HG02610 (cell line): ENCODE data around the gene FBLIM1.

ENCODE experiments used
- ATAC-seq: cut with Tn5 transposase; IDR thresholded peaks from one replicate; pipeline ENCODE4 v1.9.1; 2021; ENCODE audit warnings: mild to moderate bottlenecking, moderate library complexity; ENCODE audit not compliant: unreplicated experiment

Gene FBLIM1

GRCh38 chr1:15730936-15731335 lies 27.7 kb upstream of the FBLIM1 start:
- ATAC-seq: no peak

GRCh38 chr1:15731735-15732685 lies 26.6 kb upstream of the FBLIM1 start:
- no peak for ATAC-seq

DNA sequence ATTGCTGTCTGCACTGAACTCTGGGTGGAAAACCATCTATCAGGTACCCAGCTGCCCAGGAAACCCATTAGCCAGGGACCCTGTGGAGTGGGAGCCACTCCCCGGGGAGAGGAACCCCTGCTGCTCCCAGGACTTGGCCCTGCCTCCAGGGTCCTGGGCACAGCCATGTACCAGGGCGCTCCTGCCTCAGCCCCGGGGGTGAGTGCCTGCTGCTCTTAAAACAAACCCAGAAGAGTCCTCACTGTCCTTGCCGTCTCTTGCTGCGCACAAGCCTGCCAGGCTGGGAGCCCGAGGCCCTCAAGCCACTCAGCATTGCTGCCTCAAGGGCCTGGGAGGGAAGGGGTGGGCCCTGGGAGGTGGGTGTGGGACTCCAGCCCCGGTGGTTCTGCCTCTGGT lies 25.9 kb upstream of the FBLIM1 start:
- no peak for ATAC-seq

- ATAC-seq: no peak
Observed at GRCh38 chr1:15733218-15733725, 25.3 kb upstream of the FBLIM1 start.

DNA sequence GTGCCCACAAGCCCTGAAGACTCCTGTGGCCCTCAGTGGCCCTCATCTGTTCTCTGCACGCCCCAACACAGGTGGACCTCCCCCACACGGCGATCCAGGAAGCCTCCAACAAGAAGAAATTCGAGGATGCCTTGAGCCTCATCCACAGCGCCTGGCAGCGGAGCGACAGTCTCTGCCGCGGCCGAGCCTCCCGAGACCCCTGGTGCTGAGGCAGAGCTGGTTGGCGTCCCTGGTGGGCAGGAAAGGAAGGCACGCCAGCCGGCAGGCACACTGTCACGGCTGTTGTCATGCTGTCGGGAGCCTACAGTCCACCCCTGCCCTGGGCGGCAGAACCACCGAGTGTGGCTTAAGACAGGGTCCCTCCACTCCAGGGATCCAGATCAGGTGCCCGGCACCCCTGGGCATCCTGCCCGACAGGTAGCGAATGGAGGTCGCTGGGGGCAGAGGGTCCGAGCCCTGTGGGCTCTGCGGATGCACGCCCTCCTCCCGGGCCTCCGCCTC lies 24.8 kb upstream of the FBLIM1 start:
- ATAC-seq: no peak

DNA sequence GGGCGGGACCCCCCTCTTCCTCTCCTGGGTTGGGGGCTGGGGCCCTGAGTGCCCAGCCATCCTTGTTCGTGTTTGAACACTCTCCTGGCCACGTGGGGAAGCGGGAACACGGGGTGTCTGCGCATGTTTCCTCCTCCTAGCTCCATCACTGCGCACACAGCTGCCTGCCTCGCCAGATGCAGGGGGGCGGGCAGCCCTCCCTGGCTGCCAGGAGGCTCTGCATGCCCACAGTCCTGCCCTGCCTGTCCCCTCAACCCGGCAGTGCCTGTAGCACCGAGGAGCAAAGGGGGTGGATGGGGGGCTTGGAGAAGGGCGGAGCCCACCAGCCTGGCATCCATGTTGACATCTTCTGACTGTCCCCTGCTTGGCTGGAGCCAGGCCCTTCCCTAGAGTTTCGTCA lies 24.3 kb upstream of the FBLIM1 start:
- no peak for ATAC-seq

DNA sequence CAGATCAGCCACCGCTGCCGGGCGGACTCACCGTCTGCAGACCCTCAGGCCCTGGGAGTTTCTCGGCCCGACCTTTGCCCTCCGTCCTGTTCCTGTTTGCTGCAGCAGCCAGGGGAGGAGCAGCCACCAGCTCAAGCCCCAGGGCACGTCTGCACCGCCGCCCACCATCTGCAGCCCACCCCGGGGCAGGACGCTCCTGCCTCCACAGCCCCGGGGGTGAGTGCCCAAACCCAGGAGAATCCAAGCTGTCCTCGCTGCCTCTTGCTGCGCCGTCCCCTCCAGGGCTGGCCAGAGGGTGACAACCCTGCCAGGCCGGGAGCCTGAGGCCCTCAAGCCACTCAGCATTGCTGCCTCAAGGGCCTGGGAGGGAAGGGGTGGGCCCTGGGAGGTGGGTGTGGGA lies 23.7 kb upstream of the FBLIM1 start:
- ATAC-seq: no peak

GRCh38 chr1:15735304-15736037 lies 23.1 kb upstream of the FBLIM1 start:
- ATAC-seq: no peak

GRCh38 chr1:15736038-15736891 lies 22.3 kb upstream of the FBLIM1 start, which contains the start of gene SLC25A34:
TSS of gene SLC25A34 (plus strand) at chr1:15736258. CDS start at chr1:15736486, 228 bp downstream.
- ATAC-seq: no peak

GRCh38 chr1:15736892-15737261 lies 21.7 kb upstream of the FBLIM1 start:
- ATAC-seq: no peak

GRCh38 chr1:15737324-15738319 lies 21.0 kb upstream of the FBLIM1 start:
- ATAC-seq: no peak

GRCh38 chr1:15738416-15739113 lies 20.0 kb upstream of the FBLIM1 start:
- no peak for ATAC-seq

GRCh38 chr1:15739259-15739658 lies 19.3 kb upstream of the FBLIM1 start:
- ATAC-seq: no peak

DNA sequence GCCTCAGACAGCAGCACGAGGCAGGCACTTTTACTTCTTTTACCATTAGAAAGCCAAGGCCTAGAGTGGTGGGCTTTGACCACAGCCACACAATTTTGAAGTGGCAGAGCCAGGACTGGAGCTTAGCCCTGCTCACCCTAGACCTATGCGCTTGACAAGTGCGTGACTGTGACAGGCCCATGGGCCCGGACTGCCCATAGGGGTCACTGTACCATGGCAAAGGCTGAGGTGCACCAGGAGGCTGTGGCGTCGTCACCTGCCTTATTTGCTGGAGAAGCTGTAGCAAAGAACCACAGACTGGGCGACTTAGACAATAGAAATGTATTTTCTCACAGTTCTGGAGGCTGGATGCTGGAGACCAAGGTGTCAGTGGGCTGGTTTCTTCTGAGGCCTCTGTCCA lies 18.9 kb upstream of the FBLIM1 start:
- ATAC-seq: no peak

DNA sequence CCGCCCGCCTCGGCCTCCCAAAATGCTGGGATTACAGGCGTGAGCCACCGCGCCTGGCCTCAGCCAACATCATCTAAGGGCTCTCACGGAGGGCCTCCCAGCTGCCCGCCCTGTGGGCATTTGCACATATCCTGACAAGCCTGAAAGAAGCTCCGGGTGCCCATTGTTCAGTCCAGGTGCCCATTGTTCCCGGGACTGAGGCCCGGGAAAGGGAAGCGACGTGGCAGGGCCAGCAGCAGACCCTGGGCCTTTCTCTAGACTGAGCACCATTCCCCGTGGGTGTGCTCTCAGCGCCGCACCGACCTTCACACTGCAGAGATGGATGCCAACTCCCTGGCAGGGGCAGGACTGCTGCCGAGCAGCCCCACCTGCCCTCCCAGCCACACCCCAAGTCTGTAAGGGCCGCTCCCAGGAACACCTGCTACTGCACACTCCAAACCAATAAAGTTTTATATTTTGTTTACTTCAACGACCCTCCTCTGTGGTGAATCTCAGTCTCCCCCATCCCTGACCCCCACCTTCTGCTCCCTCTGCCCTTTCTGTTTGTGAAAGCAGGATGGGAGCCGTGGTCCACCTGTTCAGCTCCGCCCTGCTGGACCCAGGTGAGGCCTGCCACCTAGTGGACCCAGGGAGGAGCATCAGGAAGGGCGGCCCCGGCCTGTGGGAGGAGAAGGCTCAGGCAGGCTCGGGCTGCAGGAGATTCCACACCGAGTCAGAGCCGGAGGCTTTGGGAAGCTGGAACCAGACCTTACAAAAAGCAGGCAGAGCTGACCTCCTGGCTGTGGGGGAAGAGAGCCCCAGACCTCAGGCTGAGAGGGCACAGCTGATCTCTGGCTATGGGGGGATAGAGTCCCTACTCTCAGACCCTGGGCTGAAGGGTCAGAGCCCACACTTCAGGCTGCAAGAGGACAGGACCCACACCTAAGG lies 17.4 kb upstream of the FBLIM1 start:
- no peak for ATAC-seq

GRCh38 chr1:15742339-15742801 lies 16.2 kb upstream of the FBLIM1 start, which contains the start of gene TMEM82:
TSS of gene TMEM82 (plus strand) at chr1:15742499. CDS start at chr1:15742560, 61 bp downstream.
- ATAC-seq: no peak

- ATAC-seq: no peak
Observed at GRCh38 chr1:15744122-15744679, 14.4 kb upstream of the FBLIM1 start.
